GM13976 (cell line): ENCODE results near the gene TRIP13.

Source experiments
- DNase-seq: peaks from one replicate; pipeline ENCODE4 v3.0.0; 2012; ENCODE audit warnings: low spot score
- in situ Hi-C: fragments of 300-500 bp; cut with MboI; formaldehyde crosslinking; loops from one replicate; pipeline ENCODE4 v1.12.0; 2022; ENCODE audit warnings: low sequenced_read_pairs, mixed read lengths, inconsistent platforms; ENCODE audit not compliant: unreplicated experiment
- TF ChIP-seq, protein P1 (sequence below): IDR thresholded peaks from 2 replicates; pipeline ENCODE4 v1.5.1; 2012; ENCODE audit warnings: borderline replicate concordance, mild to moderate bottlenecking; ENCODE audit not compliant: insufficient read depth; ENCODE audit errors: extremely low read depth, missing control alignments, control extremely low read depth

TRIP13 gene

DNA sequence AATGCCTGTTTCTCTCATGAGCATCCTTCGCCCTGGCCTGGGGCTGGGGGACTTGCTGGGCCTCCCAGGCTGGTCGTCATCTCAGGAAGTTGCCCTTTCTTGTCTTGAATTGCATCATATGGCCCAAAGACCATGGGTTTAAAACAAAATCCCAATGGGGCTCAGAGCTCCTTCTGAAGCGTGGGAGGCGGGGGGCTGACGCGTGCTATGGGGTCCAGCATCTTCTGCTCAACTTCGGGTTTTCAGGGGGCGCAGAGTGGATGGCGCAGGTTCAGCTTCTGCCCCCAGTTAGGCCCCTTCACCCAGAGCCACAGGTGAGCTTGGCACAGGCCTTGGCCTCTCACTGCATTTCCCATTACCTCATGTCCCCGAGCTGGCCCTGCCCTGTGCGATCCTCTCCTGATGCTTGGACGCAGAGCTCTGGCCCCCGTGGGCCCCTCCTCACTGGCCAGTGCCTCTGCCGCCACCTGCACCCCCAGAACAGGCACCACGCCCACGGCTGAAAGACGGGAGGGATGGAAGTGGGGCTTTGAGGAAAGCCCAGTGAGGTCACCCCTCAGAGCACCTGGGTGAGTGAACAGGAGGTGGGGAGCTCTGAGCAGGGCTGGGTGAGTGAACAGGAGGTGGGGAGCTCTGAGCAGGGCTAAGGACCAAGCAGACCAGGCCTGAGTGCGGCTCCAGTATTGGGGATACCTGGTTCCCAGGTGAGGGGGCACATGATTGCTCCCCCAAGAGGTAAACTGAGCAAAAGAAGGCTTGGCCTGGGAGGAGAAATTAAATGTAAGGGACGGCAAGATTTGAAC lies 56.0 kb downstream of the TRIP13 start:
- no peak for DNase-seq
- in situ Hi-C loops, result no loop called here
- TF ChIP-seq, protein P1, sequence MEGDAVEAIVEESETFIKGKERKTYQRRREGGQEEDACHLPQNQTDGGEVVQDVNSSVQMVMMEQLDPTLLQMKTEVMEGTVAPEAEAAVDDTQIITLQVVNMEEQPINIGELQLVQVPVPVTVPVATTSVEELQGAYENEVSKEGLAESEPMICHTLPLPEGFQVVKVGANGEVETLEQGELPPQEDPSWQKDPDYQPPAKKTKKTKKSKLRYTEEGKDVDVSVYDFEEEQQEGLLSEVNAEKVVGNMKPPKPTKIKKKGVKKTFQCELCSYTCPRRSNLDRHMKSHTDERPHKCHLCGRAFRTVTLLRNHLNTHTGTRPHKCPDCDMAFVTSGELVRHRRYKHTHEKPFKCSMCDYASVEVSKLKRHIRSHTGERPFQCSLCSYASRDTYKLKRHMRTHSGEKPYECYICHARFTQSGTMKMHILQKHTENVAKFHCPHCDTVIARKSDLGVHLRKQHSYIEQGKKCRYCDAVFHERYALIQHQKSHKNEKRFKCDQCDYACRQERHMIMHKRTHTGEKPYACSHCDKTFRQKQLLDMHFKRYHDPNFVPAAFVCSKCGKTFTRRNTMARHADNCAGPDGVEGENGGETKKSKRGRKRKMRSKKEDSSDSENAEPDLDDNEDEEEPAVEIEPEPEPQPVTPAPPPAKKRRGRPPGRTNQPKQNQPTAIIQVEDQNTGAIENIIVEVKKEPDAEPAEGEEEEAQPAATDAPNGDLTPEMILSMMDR, result no peak

DNA sequence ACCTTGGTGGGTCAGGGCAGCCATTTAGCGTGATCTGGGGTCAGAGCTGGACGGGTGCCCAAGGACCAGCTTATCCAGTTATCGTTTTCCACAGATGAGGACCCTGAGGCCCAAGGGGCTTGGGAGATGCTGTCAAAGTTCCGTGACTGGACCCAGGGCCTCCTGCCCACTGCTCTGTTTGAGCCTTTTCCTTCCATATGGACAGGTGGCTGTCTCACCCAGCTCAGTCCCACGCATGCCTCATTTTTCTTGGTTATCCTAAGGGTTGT lies 56.5 kb downstream of the TRIP13 start:
- in situ Hi-C loops, result no loop called here
- DNase-seq, result no peak
- TF ChIP-seq, protein P1, result no peak

DNA sequence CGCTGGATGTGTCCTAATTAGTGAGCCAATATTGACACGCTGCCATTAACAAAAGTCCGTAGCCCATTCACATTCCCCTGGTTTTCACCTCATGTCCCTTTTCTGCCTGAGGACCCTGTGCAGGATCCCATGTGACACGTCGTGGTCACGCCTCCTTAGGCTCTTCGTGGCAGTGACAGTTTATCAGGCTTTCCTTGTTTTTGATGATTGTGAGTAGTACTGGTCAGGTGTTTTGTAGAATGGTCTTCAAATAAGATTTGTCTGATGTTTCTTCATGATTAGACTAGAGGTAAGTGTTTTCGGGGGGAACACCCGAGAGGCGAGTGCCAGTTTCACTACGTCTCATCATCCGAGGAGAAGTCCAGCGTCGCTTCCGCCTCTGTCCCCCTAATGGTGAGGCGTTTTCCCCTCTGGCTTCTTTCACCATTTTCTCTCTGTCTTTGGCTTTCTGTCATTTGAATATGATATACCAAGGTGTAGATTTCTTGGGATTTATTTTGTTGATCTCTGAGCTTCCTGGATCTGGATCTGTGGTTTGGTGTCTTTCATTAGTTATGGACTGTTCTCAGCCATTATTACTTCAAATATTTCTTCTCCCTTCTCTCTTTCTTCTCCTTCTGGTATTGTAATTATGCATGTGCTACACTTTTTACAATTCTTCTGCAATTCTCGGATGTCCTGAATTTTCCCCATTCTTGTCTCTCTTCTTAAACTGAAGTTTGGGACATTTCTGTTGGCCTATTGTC lies 57.3 kb downstream of the TRIP13 start:
- TF ChIP-seq, protein P1, result no peak
- no peak for DNase-seq
- in situ Hi-C loops, result no loop called here

DNA sequence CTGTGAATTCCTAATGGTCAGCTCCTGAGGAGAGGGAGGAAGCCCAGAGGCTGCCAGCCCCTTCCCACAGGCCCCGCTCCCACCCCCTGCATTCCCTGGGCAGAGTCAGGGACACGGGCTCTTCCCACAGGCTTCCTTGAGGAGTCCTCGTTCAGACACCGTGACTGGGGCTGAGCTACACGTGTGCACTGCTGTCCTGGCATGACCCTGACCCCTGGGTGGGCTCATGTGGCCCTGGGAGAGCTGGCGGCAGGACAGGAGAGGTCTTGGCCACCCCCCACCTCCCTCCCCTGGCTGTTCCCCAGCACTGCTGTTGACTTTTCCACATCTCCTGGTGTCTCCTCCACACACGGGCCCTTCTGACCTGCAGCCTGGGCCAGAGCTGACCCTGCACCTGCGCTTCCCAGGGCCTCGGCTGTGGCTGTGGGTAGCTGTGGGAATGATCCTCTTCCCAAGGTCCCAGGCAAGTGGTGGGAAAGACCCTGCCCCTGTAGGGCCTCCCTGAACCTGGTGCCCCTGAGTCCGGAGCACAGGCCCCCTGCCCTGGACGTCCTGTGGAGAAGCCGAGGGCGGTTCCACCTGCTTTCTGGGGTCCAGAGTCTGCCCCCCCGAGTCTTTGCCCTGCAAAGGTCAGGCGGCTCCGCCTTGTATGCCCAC lies 59.4 kb downstream of the TRIP13 start:
- TF ChIP-seq, protein P1, result no peak
- in situ Hi-C loops, result no loop called here

DNA sequence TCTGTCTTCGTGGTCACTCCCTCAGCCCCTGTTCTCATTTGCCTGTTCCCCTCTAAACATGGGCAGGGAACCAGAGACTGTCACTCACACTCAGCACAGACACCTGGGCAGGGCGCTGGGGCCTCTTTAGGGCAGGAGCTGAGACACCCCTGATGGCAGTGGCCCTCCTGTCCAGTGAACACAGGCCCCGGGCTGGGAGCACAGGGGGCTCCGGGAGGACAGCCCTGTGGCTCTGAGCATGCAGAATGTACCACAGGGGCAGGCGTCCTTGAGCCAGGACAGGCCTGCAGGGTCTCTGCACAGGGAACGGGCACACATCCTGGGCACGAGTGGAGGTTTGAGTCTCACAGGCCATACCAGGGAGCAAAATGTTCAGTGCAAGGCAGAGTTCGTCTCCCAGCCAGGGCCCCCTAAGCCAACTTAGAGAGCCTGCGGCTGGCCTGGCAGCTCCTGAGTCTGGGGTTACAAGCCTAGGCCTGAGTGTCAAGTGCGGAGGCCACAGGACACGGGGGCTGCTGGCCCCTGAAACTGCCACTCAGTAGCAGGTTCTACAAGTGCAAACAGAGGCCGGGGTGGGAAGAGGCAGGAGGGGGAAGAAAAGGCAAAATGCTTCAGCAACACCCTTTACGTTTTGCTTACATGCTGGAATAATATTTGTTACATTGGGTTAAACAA lies 60.0 kb downstream of the TRIP13 start:
- TF ChIP-seq, protein P1, result no peak
- in situ Hi-C loops, result no loop called here
- DNase-seq, result no peak

More for the DNA sequence above, 59.4 kb downstream of the TRIP13 start:
- DNase-seq, result no peak
